D341Med (cell line): ENCODE measurements around the gene HOXA1.

Experiments used
- DNase-seq: peaks from one replicate; pipeline ENCODE4 v3.0.0; 2012; ENCODE audit warnings: low spot score

Gene HOXA1

DNA sequence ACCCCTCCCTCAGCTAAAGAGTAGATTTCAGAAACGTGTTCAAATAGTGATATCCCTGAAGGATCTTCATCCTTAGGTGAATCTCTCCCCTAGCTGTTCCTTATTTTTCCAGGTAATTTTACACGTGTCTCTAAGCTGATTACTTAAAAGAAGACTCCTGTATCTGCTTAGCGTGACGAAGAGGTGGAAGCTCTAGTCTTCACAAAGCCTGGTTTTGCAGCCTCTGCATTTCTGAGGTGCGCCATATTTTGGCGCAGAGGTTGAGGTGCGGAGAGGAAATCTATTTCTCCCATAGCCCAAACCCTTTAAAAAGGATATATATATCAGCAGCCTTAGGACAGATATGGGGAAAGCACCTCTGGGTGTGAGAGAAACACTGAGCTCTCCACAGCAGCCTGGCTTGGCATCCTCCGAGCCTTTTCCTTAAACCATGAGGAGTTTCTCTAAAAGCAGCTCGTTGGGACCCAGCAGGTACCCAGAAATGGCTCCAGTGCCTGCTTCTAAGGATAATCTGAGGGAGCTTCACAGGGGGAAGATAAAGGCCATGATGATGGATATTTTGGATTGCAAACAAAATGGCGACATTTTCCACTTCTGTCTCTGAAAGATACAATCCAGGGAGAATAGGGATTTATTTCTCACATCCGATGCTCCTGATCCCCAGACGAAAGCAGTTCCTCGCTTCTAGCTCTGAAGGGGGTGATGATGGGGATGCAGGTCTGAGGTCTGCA, 9.7 kb upstream of the HOXA1 start:
- no peak for DNase-seq

DNA sequence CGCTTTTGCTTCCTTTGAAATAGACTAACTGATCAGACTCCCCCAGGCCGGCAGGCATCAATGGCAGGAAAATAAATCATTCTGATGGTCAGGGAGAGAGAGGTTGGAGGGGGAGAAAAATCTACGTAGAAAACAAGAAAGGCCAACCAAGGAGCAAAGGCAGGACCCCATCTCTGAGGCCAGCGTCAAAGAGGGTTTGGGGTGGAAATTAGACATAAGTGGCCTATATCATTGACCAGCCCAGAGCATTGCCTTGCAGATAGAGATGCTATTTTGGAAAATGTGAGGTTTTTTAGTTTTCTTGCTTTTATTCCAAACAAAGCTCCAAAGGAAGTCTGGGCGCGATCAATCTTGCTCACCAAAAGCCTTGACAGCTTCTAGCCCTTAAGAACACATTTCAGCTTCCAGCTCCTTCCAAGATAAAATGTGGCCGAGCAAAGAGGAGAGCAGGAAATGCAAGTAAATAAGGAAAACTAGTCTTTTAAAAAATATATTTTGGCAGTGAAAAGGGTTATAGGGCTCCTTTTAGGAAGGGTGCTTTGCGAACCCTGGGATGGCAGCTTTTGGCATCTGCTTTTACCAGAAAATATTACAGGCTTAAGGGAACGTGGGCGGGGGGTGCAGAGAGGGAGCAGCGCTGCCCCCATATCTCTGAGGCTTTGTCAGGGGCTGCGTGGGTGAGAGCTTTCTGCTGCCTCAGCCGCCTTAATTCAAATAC, 8.7 kb upstream of the HOXA1 start:
- DNase-seq: no peak

GRCh38 chr7:27103489-27104226, 7.9 kb upstream of the HOXA1 start:
- no peak for DNase-seq

- DNase-seq: no peak
Observed at GRCh38 chr7:27102581-27103442, 7.0 kb upstream of the HOXA1 start, which contains the start of gene HOXA2. Gene HOXA2, minus strand, starts transcription at chr7:27102683. Its CDS starts 183 bp downstream, at chr7:27102500.

GRCh38 chr7:27101957-27102580, 6.3 kb upstream of the HOXA1 start:
- DNase-seq: no peak

GRCh38 chr7:27101171-27101956, 5.6 kb upstream of the HOXA1 start:
- DNase-seq: no peak

- no peak for DNase-seq
Observed at GRCh38 chr7:27100694-27101170, 4.9 kb upstream of the HOXA1 start.

DNA sequence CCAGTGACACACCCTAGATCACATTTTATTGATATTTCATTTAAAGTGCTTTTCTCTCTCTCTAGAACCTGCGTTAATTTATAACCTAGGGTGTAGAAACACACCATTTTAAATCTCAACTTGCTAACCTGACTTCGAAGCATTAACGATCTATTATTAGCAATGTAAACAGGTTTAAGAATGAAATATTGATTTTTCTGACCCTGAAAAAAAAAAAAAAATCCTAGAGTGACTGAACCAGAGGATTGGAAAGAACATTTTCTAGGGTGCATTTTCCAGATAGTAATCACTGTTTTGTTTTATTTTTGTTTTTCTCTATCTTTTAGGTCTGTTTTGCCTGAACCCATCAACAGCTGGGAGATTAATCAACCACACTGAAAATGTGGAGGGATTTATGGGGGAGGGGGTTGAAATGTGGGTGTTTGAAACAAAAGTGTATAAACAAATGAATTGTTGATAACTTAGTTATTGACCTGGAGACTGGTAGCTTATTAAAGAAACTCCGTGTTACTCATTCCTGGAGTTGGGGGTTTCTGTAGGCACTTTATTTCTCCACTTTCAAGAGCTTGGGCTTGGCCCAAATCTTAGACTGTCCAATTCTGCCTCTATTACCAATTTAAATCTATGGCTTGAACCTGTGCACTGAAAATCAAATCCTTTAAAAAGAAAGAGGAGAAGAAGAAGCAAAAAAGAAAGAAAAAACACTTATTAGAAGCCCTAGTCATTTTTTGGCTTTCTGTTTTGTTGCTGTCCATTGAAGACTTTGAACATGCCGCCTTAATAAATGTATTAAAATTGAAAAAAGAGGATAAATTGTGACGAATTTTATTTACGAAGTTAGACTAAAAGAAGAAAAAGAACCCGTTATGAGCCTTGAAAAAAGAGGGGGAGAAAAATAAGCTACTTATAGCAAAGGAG, 3.9 kb upstream of the HOXA1 start:
- no peak for DNase-seq

DNA sequence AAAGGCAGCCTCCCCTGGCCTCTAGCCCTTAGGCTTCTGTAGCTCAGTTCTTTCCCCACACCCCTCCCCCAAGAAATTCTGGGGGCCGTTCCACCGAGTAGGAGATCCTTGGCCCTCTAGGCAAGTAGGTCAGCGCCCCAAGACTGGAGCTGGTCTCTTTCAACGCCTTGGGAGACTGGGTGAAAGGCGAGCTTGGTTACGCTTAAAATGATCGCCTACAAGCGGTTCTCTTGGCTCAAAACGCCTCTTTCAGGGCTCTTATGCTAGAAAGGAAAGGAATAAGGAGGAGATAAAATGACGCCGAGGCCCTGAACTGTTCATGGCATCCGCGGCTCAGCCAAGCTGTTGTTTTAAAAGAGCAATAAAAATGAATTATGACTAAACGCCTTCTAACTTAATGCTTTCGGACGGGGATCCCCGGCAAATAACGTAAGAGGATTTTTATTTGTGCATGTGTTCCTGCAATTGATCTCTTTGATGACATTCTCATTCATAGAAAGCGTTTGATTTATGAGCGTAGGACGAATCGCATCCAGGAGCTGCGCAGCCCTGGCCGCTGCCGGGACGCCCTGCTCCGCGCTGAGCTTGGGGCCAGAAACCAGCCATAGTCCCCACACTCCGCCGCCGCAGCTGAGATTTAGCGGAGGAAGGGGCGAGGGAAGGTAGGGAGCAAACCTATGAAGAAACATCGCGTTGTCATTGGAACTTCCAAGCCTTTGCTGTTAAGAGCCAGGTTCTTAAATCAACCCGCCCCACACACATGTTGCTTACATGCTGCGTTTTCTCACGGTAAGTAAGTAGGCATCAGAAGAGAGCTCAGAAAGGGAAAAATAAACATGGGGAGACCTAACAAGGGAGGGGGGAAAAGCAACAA, 3.0 kb upstream of the HOXA1 start:
- DNase-seq: no peak

- DNase-seq: no peak
Observed at GRCh38 chr7:27097686-27098577, 2.1 kb upstream of the HOXA1 start.

DNA sequence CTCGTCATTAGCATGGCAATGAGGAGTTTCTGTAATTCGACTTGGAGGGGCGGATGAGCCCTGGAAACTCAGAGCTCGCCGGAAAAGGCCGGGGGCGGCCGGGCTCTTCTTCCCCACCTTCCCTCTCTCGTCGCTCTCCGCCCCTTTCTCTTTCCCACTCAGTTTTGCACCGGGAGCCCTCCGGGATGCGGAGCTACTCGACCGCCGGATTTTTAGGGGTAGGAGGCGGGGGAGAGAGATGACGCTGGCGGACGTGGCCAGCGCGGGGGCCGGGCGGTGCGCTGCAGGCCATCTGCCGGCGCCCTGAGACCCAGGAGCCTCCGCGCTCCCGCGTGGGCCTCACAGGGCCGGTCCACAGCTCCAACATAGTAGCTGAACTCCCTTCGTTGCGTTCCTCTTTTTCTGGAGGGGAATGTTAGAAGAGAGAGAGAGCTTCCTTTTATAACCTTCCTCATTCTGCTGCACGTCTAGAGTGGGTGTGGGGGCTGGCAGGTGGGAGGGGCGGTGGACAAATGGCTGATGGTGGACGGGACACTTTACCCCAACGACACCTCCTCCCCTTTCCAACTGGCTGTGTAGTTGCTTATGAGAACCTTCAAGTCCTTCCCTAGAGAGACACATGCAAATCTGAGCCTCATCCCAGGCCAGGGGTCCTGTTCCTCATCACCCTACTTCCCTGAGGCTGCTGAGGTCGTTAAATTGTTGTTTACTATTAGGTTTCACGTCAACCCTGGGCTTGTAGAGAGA, 1.1 kb upstream of the HOXA1 start:
- no peak for DNase-seq

GRCh38 chr7:27095050-27095896, 527 bp downstream of the HOXA1 start:
- DNase-seq: no peak

DNA sequence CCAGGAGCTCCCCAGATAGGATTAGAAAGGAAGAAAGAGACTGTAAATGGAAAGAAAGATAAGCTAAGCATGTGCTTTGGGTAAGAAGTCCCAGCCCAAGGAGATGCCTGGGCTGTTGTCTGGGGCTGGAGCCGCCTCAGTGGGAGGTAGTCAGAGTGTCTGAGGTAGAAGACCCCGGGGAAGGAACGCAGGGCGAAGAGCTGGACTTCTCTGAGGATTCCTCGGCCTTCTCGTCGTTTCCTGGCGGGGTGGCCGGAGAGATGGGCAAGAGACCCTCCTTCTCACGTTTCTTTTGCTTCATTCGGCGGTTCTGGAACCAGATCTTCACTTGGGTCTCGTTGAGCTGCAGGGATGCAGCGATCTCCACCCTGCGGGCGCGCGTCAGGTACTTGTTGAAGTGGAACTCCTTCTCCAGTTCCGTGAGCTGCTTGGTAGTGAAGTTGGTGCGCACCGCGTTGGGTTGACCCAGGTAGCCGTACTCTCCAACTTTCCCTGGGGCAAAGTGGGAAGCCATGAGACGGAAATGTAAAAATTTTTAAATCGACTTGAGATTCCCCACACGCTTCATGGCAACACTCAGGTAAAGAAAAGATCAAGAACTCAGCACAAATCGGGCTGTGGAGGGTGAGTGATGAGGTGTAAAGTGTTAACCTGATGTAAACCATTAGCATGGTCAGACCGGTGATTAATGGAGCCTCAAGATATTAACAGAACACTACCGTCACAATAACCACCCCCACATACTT, 1.3 kb downstream of the HOXA1 start:
- no peak for DNase-seq

- DNase-seq: no peak
Observed at GRCh38 chr7:27093184-27093895, 2.5 kb downstream of the HOXA1 start.

DNA sequence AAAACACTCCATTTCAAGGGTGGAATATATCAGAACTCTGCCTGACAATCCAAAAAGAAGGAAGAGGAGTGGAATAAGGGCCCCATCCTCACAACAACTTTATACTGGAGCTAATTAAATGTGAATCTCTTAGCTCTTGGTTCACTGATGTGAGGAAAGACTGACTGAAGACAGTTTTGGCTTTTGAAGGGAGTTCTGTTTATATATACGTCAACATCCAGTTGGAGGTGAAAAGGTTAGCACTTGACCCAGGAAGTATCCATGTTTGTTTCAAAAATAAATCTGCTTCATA, 3.0 kb downstream of the HOXA1 start:
- no peak for DNase-seq
